Suppressor macrophage treated with lipopolysaccharide for 1 hour (primary cell): Measurements from ENCODE around the gene HOXA6.

Experiments
- DNase-seq, 3 donors: peaks; one replicate each; pipeline ENCODE4 v3.0.0-alpha.2; 2020 to 2022

The HOXA6 gene

GRCh38 chr7:27121684-27122076 lies 25.9 kb downstream of the HOXA6 start:
- no peak for DNase-seq

GRCh38 chr7:27119412-27119911 lies 28.1 kb downstream of the HOXA6 start:
- DNase-seq, result no peak

- DNase-seq, result no peak
These were observed 29.0 kb downstream of the HOXA6 start for GRCh38 chr7:27118580-27118979.

GRCh38 chr7:27117887-27118491 lies 29.6 kb downstream of the HOXA6 start:
- no peak for DNase-seq

GRCh38 chr7:27116962-27117886 lies 30.4 kb downstream of the HOXA6 start:
- DNase-seq, result no peak

- no peak for DNase-seq
These were observed 31.3 kb downstream of the HOXA6 start for GRCh38 chr7:27116031-27116961.

- DNase-seq, result no peak
These were observed 32.1 kb downstream of the HOXA6 start for GRCh38 chr7:27115221-27116026.

- no peak for DNase-seq
These were observed 32.7 kb downstream of the HOXA6 start for GRCh38 chr7:27114881-27115220.

GRCh38 chr7:27113991-27114769 lies 33.4 kb downstream of the HOXA6 start:
- DNase-seq, result no peak

GRCh38 chr7:27112955-27113949 lies 34.3 kb downstream of the HOXA6 start:
- no peak for DNase-seq

GRCh38 chr7:27112361-27112760 lies 35.2 kb downstream of the HOXA6 start:
- no peak for DNase-seq

GRCh38 chr7:27111751-27112277 lies 35.8 kb downstream of the HOXA6 start:
- no peak for DNase-seq

- DNase-seq, result no peak
These were observed 36.4 kb downstream of the HOXA6 start for GRCh38 chr7:27111042-27111750.

- no peak for DNase-seq
These were observed 37.2 kb downstream of the HOXA6 start for GRCh38 chr7:27110186-27111031.

GRCh38 chr7:27109466-27110185 lies 37.9 kb downstream of the HOXA6 start:
- no peak for DNase-seq

GRCh38 chr7:27108390-27109127 lies 39.0 kb downstream of the HOXA6 start:
- no peak for DNase-seq
